Activated naive CD8-positive, alpha-beta T cell treated with anti-CD3 and anti-CD28 coated beads, Interleukin-2, amount 10 ng/mL, durations not matched to agents 7 days and 5 days (primary cell): ENCODE measurements around the gene TSPAN13. TPM values are rescaled to one million over a fixed set of nuclear protein-coding genes. Genes with fewer than 3 reads are reported as not detected.

Experiments
- ATAC-seq: fragments of 150-1000 bp; cut with Tn5 transposase; one replicate; pipeline ENCODE4 v1.10.0; 2021; ENCODE audit warnings: low read depth, moderate library complexity
- POLR2A ChIA-PET: fragments of 350-600 bp; sonication (Branson Sonifier 250); formaldehyde crosslinking; loops from one replicate; lab custom pipeline; 2021; ENCODE audit warnings: antibody characterized with exemption; lab: Charles Lee
- DNase-seq: peaks from one replicate; pipeline ENCODE4 v3.0.0; 2021
- H3K27ac Mint-ChIP-seq: one replicate; pipeline ENCODE4 v1.8.0; 2022; ENCODE audit warnings: mild to moderate bottlenecking, mixed read lengths
- H3K27me3 Mint-ChIP-seq: one replicate; pipeline ENCODE4 v1.8.0; 2022; ENCODE audit warnings: mild to moderate bottlenecking, moderate library complexity, mixed read lengths
- H3K36me3 Mint-ChIP-seq: one replicate; pipeline ENCODE4 v1.8.0; 2021; ENCODE audit warnings: mild to moderate bottlenecking, mixed read lengths
- H3K4me1 Mint-ChIP-seq: one replicate; pipeline ENCODE4 v1.8.0; 2021; ENCODE audit warnings: mixed read lengths
- H3K4me3 Mint-ChIP-seq: one replicate; pipeline ENCODE4 v1.8.0; 2022; ENCODE audit warnings: mild to moderate bottlenecking, moderate library complexity, mixed read lengths
- H3K9me3 Mint-ChIP-seq: one replicate; pipeline ENCODE4 v1.8.0; 2021; ENCODE audit warnings: mixed read lengths
- total RNA-seq, 2 experiments: library from RNA; stranded (reverse); gene quantifications; one replicate each; pipeline ENCODE4 v1.2.3, GENCODE V29; 2021

TSPAN13 gene
- total RNA-seq, 2 experiments from 2014 or later: 0.42 to 0.91 TPM

DNA sequence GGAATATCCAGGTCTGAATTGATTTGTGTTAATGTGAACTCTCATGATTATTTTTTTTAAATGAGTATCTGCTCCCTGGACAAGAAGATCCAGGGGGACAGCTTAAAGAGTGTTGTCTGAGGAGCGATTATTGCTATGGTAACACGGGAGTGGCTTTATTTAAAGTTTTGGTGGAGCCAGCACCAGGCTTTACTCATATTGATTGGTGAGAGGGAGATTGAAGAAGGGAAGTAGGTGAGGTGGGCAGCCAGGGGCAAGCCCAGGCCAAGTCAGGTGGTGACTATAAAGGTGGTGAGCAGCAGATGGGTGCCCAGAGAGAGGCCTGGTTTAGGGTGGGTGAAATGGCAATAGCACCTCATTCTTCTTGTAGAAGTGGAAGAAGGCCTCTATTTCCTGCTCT, 61.4 kb downstream of the TSPAN13 start:
- H3K27me3 Mint-ChIP-seq: peaks cover 6% of the 10 kb centered on the region
- no peak overlapping the region for H3K27ac Mint-ChIP-seq

DNA sequence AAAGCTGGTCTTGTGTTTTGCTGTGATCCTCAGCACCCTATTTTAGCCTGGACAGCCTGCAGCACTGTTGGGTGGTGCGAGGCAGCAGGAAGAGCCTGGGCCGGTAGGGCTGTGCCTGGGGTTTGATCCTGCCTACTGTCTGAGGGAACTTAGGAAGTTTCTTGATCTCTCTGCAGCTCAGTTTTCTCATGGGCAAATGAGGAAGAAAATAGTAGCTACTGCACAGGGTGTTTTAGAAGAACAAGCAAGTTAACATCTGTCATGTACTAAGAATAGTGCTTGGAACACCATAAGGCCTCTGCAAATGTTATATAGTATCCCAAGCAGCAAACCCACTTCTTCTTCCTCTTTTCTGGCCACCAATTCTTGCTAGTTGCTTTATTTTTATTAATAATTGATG, 63.3 kb downstream of the TSPAN13 start:
- ATAC-seq: no peak
- no peaks in the 10 kb centered on the region for H3K36me3 Mint-ChIP-seq
- H3K4me3 Mint-ChIP-seq: no peak overlapping the region
- POLR2A ChIA-PET: no interaction called here
- H3K4me1 Mint-ChIP-seq: no peaks in the 10 kb centered on the region
- no peak for DNase-seq
- no peak overlapping the region for H3K27ac Mint-ChIP-seq
- H3K9me3 Mint-ChIP-seq: no peaks in the 10 kb centered on the region
- peaks cover 4% of the 10 kb centered on the region for H3K27me3 Mint-ChIP-seq

More for the DNA sequence above, 61.4 kb downstream of the TSPAN13 start:
- no peak for DNase-seq
- Mint-ChIP-seq H3K4me3 (no peak overlapping the region), H3K36me3 (no peaks in the 10 kb centered on the region), H3K4me1 (no peaks in the 10 kb centered on the region), H3K9me3 (no peaks in the 10 kb centered on the region)
- ATAC-seq: no peak
- POLR2A ChIA-PET: no interaction called here

DNA sequence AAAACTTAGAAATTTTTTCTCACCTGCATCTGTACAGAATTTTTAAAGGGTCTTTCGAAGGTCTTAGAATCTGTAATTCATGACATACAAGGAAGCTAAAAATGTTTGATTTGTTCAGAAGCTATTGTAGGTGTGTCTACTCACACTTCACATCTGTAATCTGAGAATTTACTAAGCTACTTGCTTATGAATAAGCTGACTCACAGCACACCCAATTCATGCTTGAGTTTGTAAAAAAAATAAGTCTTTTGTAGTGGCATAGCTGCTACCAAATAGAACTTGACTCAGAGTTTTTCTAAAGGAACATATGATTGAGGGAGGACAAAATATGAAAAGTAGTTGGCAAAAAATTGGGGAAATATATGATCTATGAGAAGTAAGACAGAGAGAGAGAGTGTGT, 64.0 kb downstream of the TSPAN13 start:
- no peak overlapping the region for H3K4me3 Mint-ChIP-seq
- no peaks in the 10 kb centered on the region for H3K4me1 Mint-ChIP-seq
- DNase-seq (no peak), ATAC-seq (no peak)
- H3K36me3 Mint-ChIP-seq: no peaks in the 10 kb centered on the region
- no peak overlapping the region for H3K27ac Mint-ChIP-seq
- H3K27me3 Mint-ChIP-seq: peaks cover 4% of the 10 kb centered on the region
- no peaks in the 10 kb centered on the region for H3K9me3 Mint-ChIP-seq
- POLR2A ChIA-PET: no interaction called here

DNA sequence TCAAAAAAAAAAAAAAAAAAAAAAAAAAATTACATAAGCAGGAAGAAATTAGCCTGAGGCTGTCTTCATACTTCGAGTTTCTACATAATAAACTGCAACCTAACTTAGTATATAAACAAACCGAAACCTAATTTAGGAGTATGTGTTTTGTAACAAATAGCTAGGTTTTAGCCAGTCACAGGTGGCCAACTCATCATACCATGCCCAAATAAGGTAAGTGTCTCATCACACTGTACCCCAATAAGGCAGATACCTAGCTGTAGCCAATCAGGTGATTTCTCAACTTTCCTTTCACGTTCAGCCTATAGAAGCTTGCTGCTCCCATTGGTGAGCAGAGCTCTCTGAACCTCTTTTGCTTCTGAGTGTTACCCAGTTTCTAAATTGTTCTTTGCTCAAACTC, 65.2 kb downstream of the TSPAN13 start:
- ATAC-seq (no peak), DNase-seq (no peak)
- no peaks in the 10 kb centered on the region for H3K4me1 Mint-ChIP-seq
- no peak overlapping the region for H3K27ac Mint-ChIP-seq
- no peaks in the 10 kb centered on the region for H3K9me3 Mint-ChIP-seq
- H3K4me3 Mint-ChIP-seq: no peak overlapping the region
- POLR2A ChIA-PET: no interaction called here
- H3K36me3 Mint-ChIP-seq: no peaks in the 10 kb centered on the region
- H3K27me3 Mint-ChIP-seq: peaks cover 5% of the 10 kb centered on the region

DNA sequence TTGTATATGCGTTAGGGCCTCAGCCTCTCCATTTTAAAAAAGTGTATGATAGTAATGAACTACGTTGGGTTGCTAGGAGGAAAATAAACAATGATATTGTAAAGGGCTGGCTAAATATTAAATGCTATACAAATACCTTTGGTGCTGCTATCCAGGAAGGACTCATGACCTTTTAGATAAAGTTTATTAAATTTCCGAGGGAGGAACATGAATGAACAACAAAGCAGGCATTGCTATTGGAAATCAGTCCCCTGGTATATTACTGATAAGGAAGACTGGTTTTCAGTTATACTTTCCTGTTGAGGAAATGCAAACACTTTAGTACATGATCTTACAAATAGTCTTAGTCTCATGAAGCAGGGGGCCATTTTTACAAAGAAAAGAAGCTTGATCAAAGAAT, 68.5 kb downstream of the TSPAN13 start:
- DNase-seq (no peak), ATAC-seq (no peak)
- Mint-ChIP-seq H3K27ac (no peak overlapping the region), H3K4me1 (no peaks in the 10 kb centered on the region), H3K9me3 (no peaks in the 10 kb centered on the region), H3K4me3 (no peak overlapping the region), H3K36me3 (no peaks in the 10 kb centered on the region), H3K27me3 (peaks cover 5% of the 10 kb centered on the region)
- POLR2A ChIA-PET: no interaction called here

DNA sequence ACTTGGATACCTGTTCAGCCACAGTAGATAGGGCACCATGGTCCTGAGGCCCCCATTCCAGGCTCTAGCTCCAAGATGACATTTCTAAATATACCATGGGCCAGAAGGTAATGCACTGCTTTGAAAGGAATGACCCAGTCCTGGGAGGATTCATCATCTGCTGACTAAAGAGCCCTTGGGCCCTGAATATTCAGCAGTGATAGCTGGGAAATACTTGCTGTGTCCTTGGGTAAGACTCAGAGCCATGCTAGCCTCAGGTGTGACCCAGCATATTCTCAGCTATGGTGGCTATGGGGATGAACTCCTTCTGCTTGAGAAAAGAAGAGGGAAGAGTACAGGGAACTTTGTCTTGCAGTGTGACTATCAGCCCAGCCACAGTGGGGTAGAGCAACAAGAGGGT, 72.5 kb downstream of the TSPAN13 start:
- Mint-ChIP-seq H3K27ac (no peak overlapping the region), H3K4me1 (no peaks in the 10 kb centered on the region), H3K36me3 (no peaks in the 10 kb centered on the region), H3K27me3 (peaks cover 7% of the 10 kb centered on the region), H3K4me3 (no peak overlapping the region), H3K9me3 (no peaks in the 10 kb centered on the region)
- DNase-seq: no peak
- POLR2A ChIA-PET: no interaction called here
- ATAC-seq: no peak

DNA sequence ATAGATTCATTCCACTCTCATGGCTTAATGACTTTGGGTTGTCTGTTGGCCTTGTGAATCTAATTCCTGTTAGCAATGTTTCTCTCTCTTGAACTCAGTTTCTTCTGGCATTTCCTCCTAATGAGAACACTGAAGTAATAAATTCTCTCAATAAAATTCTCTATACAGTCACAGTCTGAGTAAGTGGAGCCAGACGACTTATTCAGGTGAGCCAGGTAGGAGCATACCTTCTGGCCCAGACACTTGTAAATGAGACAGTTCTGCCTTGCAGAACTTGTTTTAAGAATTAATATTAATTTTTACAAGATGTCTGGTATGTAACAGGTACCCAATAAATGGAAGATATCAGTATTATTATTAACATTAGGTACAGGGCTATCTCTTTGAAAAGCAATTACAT, 79.8 kb downstream of the TSPAN13 start:
- Mint-ChIP-seq H3K4me3 (no peak overlapping the region), H3K27me3 (peaks cover 2% of the 10 kb centered on the region), H3K4me1 (no peaks in the 10 kb centered on the region), H3K27ac (no peak overlapping the region), H3K36me3 (no peaks in the 10 kb centered on the region), H3K9me3 (no peaks in the 10 kb centered on the region)
- POLR2A ChIA-PET: no interaction called here
- ATAC-seq (no peak), DNase-seq (no peak)

Other genes starting within 250 kb of the TSPAN13 start
- not detected for gene LRRC72, start 226.9 kb upstream of the TSPAN13 start, total RNA-seq
- gene ANKMY2, start 108.0 kb upstream of the TSPAN13 start, total RNA-seq: 10 to 100 TPM; 14.3 to 18.7 TPM
- gene BZW2, start 107.6 kb upstream of the TSPAN13 start, total RNA-seq: 10 to 100 TPM; 41.0 to 44.1 TPM
- not detected for gene AGR2, start 51.2 kb downstream of the TSPAN13 start, total RNA-seq
- gene AGR3, start 128.2 kb downstream of the TSPAN13 start, total RNA-seq: not detected